ENCODE measurements around the gene VSTM4.

GRCh38 chr10:49053998-49054692 lies 61.2 kb downstream of the VSTM4 start:
- TF ChIP-seq YY1 (IDR thresholded peaks at IDR 0.05; ENCODE audit: insufficient read depth, insufficient read length) (no peak), SUZ12 (IDR thresholded peaks at IDR 0.05; ENCODE audit: extremely low read depth, insufficient read depth, insufficient read length) (no peak)

Data from NT2/D1 (cell line).